ENCODE results near the gene PTPN2.

DNA sequence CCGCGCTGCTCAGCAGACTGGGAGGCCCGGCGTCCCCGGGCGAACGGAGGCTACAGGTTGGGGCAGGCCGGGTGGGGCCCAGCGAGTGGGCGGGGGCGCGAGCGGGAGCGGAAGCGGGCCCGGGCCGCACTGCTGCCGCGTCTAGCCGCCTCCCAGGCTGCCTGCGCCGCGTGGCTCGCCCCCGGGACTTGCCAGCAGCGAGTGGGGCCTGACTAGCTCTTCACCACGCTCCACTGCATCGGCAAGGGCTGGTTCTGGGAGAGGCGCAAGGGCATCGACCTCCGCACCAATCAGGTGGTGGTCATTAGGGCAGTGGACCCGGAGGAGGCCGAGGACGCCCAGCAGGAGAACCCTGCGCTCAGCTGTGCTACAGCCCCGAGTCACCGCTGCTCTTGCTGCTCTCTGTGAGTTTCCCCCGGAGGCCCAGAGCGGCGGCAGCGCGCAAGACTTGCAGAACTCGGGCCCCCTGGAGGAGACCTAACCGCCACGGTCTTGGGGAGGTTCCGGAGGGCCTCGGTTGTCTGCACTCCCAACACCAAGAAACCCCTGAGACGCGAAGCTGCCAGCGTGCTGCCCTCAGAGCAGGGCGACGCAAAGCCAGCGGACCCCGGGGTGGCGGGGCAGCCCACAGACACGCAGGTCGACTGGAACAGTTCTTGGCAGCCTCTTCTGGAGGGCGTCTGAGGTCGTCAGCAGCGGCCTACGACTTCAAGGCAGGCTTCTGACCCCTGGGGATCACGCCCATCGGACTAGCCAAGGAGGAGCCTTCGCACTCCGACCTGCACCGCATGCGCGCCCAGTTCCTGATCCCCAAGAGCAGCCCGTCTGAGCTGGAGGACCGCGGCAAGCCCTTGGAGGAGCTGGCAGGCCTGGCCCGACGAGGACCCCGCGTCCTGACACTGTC is 27.2 kb upstream of the PTPN2 start:
- TF ChIP-seq, protein P1, sequence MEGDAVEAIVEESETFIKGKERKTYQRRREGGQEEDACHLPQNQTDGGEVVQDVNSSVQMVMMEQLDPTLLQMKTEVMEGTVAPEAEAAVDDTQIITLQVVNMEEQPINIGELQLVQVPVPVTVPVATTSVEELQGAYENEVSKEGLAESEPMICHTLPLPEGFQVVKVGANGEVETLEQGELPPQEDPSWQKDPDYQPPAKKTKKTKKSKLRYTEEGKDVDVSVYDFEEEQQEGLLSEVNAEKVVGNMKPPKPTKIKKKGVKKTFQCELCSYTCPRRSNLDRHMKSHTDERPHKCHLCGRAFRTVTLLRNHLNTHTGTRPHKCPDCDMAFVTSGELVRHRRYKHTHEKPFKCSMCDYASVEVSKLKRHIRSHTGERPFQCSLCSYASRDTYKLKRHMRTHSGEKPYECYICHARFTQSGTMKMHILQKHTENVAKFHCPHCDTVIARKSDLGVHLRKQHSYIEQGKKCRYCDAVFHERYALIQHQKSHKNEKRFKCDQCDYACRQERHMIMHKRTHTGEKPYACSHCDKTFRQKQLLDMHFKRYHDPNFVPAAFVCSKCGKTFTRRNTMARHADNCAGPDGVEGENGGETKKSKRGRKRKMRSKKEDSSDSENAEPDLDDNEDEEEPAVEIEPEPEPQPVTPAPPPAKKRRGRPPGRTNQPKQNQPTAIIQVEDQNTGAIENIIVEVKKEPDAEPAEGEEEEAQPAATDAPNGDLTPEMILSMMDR (IDR thresholded peaks at IDR 0.05), result no peak
- no peak for TF ChIP-seq POLR2A (IDR thresholded peaks at IDR 0.05)
